Ishikawa (cell line): Measurements from ENCODE around the gene VPS16.

ENCODE experiments used
- TF ChIP-seq, protein P1 (sequence below): IDR thresholded peaks from 2 replicates; pipeline ENCODE4 v1.6.1; 2012; ENCODE audit warnings: low read depth, mild to moderate bottlenecking
- TF ChIP-seq, protein P2 (sequence below): IDR thresholded peaks from 2 replicates; pipeline ENCODE4 v1.6.1; 2012

DNA sequence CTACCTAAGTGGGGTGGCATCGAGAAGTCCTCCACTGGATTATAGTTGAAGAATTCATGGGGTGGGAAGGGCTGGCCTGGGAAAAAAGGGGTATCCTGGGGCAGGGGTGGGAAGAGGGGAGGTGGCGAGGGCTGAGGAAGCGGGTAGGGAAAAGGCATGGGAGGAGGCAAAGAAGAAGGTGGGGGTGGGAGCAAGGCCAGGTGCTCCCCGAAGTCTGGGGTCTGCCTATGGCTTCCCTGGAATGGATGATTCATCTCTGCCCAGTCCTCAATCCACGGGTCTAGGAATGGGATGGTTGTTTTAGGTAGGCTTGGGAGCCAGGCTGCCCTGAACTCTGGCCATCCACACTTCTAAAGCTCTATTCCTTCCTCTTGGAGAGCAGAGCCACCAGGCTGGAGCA, 4.5 kb upstream of the VPS16 start:
- TF ChIP-seq, protein P1, sequence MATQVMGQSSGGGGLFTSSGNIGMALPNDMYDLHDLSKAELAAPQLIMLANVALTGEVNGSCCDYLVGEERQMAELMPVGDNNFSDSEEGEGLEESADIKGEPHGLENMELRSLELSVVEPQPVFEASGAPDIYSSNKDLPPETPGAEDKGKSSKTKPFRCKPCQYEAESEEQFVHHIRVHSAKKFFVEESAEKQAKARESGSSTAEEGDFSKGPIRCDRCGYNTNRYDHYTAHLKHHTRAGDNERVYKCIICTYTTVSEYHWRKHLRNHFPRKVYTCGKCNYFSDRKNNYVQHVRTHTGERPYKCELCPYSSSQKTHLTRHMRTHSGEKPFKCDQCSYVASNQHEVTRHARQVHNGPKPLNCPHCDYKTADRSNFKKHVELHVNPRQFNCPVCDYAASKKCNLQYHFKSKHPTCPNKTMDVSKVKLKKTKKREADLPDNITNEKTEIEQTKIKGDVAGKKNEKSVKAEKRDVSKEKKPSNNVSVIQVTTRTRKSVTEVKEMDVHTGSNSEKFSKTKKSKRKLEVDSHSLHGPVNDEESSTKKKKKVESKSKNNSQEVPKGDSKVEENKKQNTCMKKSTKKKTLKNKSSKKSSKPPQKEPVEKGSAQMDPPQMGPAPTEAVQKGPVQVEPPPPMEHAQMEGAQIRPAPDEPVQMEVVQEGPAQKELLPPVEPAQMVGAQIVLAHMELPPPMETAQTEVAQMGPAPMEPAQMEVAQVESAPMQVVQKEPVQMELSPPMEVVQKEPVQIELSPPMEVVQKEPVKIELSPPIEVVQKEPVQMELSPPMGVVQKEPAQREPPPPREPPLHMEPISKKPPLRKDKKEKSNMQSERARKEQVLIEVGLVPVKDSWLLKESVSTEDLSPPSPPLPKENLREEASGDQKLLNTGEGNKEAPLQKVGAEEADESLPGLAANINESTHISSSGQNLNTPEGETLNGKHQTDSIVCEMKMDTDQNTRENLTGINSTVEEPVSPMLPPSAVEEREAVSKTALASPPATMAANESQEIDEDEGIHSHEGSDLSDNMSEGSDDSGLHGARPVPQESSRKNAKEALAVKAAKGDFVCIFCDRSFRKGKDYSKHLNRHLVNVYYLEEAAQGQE: no peak
- TF ChIP-seq, protein P2, sequence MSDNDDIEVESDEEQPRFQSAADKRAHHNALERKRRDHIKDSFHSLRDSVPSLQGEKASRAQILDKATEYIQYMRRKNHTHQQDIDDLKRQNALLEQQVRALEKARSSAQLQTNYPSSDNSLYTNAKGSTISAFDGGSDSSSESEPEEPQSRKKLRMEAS: no peak
